HCT116 (cell line): ENCODE measurements around the gene CNN3. TPM values are rescaled to one million over a fixed set of nuclear protein-coding genes. Genes with fewer than 3 reads are reported as not detected.

Experiments
- ATAC-seq: fragments of 200-7000 bp; cut with Tn5 transposase; 2 replicates; pipeline ENCODE4 v1.9.1; 2020; ENCODE audit warnings: mild to moderate bottlenecking, moderate library complexity
- BruUV-seq: library from RNA; stranded (reverse); fragments of 400-500 nt; replicated peaks from 2 replicates; lab custom pipeline; 2021; lab: Mats Ljungman, UMichigan
- CTCF ChIA-PET: fragments of 300-600 bp; sonication (Branson Sonifier 250); formaldehyde crosslinking; loops from one replicate; lab custom pipeline; 2021; ENCODE audit warnings: antibody characterized with exemption; lab: Charles Lee
- POLR2A ChIA-PET: fragments of 300-600, 350-600 bp; sonication (Branson Sonifier 250); formaldehyde crosslinking; loops from one replicate; lab custom pipeline; 2021; ENCODE audit warnings: antibody characterized with exemption; lab: Charles Lee
- RAD21 ChIA-PET, 2 experiments: fragments of 300-600 bp; sonication (Branson Sonifier 250); formaldehyde crosslinking; loops; one replicate each; lab custom pipeline; 2023; ENCODE audit warnings: low total read pairs in 2 of 2; ENCODE audit not compliant: uncharacterized antibody in 2 of 2, unreplicated experiment in 2 of 2, low non-redundant PET in 1 of 2; lab: Charles Lee
- DNase-seq: peaks from one replicate; pipeline ENCODE4 v3.0.0-alpha.2; 2010; ENCODE audit warnings: low read depth, low spot score
- H2AFZ ChIP-seq: fragments of 200-600 bp; shearing (Covaris generic), sonication (generic); 2 replicates; pipeline ENCODE4 v1.6.1; 2017; ENCODE audit warnings: low read depth, mixed run types, mixed read lengths, antibody characterized with exemption, low read length; ENCODE audit not compliant: poor library complexity, severe bottlenecking
- H3K27ac ChIP-seq: 2 replicates; pipeline ENCODE4 v1.5.1; 2012; ENCODE audit warnings: low read depth, low read length
- H3K27me3 ChIP-seq: fragments of 200-600 bp; sonication (generic); 2 replicates; pipeline ENCODE4 v1.6.1; 2016; ENCODE audit warnings: mixed run types, low read length, mixed read lengths; ENCODE audit not compliant: insufficient read depth
- H3K36me3 ChIP-seq, 2 experiments: fragments of 200-500 bp in 1 of 2; fragments of 200-600 bp in 1 of 2; sonication (Bioruptor generic) in 1 of 2; sonication (generic) in 1 of 2; 2 replicates each; pipeline versions ENCODE4 v1.5.1 to v1.6.1; 2014 to 2016; ENCODE audit warnings: low read length in 2 of 2, inconsistent platforms in 1 of 2, mixed read lengths in 1 of 2, mixed run types in 1 of 2; ENCODE audit not compliant: insufficient read depth in 2 of 2, control insufficient read depth in 1 of 2
- H3K4me1 ChIP-seq, 2 experiments: fragments of 200-600 bp in 1 of 2; sonication (generic) in 1 of 2; 2 replicates each; pipeline versions ENCODE4 v1.5.1 to v1.6.1; 2012 to 2017; ENCODE audit warnings: low read length in 2 of 2, inconsistent platforms in 1 of 2, mild to moderate bottlenecking in 1 of 2, mixed read lengths in 1 of 2, mixed run types in 1 of 2, moderate library complexity in 1 of 2; ENCODE audit not compliant: insufficient read depth in 2 of 2, control insufficient read depth in 1 of 2
- H3K4me2 ChIP-seq: fragments of 200-600 bp; sonication (generic); 2 replicates; pipeline ENCODE4 v1.6.1; 2017; ENCODE audit warnings: mixed run types, low read length, mixed read lengths
- H3K4me3 ChIP-seq, 2 experiments: fragments of 200-600 bp in 1 of 2; sonication (generic) in 1 of 2; replicated peaks in 1 of 2; 2 replicates each; pipeline ENCODE4 v1.5.1; 2011 to 2016; ENCODE audit warnings: low read length in 2 of 2, control low read depth in 1 of 2, low read depth in 1 of 2, mild to moderate bottlenecking in 1 of 2, mixed read lengths in 1 of 2, mixed run types in 1 of 2
- H3K79me2 ChIP-seq: fragments of 200-600 bp; sonication (generic); 2 replicates; pipeline ENCODE4 v1.6.1; 2017; ENCODE audit warnings: mild to moderate bottlenecking, mixed run types, low read length, moderate library complexity, mixed read lengths; ENCODE audit not compliant: insufficient read depth
- H3K9ac ChIP-seq: fragments of 200-600 bp; sonication (generic); 2 replicates; pipeline ENCODE4 v1.6.1; 2016; ENCODE audit warnings: low read length, mixed read lengths
- H3K9me2 ChIP-seq: fragments of 200-600 bp; sonication (generic), shearing (Covaris generic); 2 replicates; pipeline ENCODE4 v1.6.1; 2017; ENCODE audit warnings: mixed run types, mild to moderate bottlenecking, moderate library complexity; ENCODE audit not compliant: insufficient read depth
- H3K9me3 ChIP-seq, 2 experiments: fragments of 200-500 bp in 1 of 2; fragments of 200-600 bp in 1 of 2; sonication (Bioruptor generic) in 1 of 2; sonication (generic) in 1 of 2; 2 replicates each; pipeline ENCODE4 v1.6.1; 2014 to 2017; ENCODE audit warnings: low read length in 2 of 2, mixed read lengths in 2 of 2, inconsistent platforms in 1 of 2, low read depth in 1 of 2, mild to moderate bottlenecking in 1 of 2, mixed run types in 1 of 2, moderate library complexity in 1 of 2; ENCODE audit not compliant: control insufficient read depth in 1 of 2, insufficient read depth in 1 of 2
- H4K20me1 ChIP-seq: fragments of 200-600 bp; sonication (generic), shearing (Covaris generic); 2 replicates; pipeline ENCODE4 v1.6.1; 2017; ENCODE audit warnings: mixed run types, mild to moderate bottlenecking, moderate library complexity; ENCODE audit not compliant: insufficient read depth
- EGR1 ChIP-seq: IDR thresholded peaks from 2 replicates; pipeline ENCODE4 v1.6.1; 2012; ENCODE audit warnings: low read depth
- RAD21 ChIP-seq: IDR thresholded peaks from 2 replicates; pipeline ENCODE4 v1.6.1; 2012; ENCODE audit warnings: low read depth, mild to moderate bottlenecking
- TCF7L2 ChIP-seq: IDR thresholded peaks from 2 replicates; pipeline ENCODE4 v1.7.0; 2011; ENCODE audit warnings: borderline replicate concordance, inconsistent platforms; ENCODE audit not compliant: insufficient read depth, insufficient read length; ENCODE audit errors: extremely low read depth
- ZFX ChIP-seq: fragments of 450-650 bp; IDR thresholded peaks from 2 replicates; pipeline ENCODE4 v1.6.1; 2017
- intact Hi-C: fragments of 100-400 bp; cut with micrococcal nuclease; formaldehyde crosslinking; loops from 2 replicates; pipeline ENCODE4 v1.10.0; 2022
- total RNA-seq: library from RNA; stranded (reverse); gene quantifications from one replicate; pipeline ENCODE4 v1.2.1, GENCODE V29; 2021; ENCODE audit not compliant: unreplicated experiment
- TF ChIP-seq, protein P1 (sequence below): IDR thresholded peaks from 2 replicates; pipeline ENCODE4 v1.6.1; 2012; ENCODE audit warnings: low read depth

The CNN3 gene
- total RNA-seq, 1 experiment from 2014 or later: 109 TPM

DNA sequence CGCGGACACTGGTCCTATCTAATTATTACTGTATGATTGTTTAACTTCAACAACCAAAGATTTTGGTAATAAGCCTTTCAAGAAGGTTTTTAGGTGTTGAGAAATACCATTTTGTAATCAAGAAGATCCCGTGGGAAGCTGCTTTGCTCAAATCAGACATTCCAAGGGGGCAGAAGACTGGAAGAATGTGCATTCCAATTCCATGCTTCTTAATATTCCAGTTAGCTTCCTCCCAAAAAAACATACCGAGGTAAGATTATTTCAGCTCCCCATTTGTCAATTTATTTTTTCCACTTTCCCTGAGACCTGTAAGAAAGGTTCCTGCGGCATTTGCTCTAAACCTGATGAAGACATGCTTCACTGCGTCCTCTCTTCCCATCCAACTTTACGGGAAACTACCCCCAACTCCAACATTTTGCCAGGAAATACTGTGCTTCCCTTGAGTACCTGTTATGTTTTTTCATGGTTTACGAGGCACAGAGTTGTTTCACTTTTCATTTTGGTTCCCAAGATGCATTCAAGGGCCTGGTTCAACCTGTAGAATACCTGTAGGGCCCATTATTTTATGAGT is 4.1 kb downstream of the CNN3 start:
- ATAC-seq: no peak
- peaks cover 16 to 63% of the 10 kb centered on the region in 2 experiments for H3K4me1 ChIP-seq
- H3K4me3 ChIP-seq: no peak overlapping the region
- H3K4me2 ChIP-seq: no peak overlapping the region
- no TSS peak for BruUV-seq
- ChIA-PET RAD21 (no interaction called here), POLR2A (no interaction called here), CTCF (interaction anchor here (1.0 kb wide), 1 partner anchor 68 kb away, joined by 3 read pairs; no protein-coding TSS in a partner anchor)
- TF ChIP-seq TCF7L2 (no peak), ZFX (no peak)
- TF ChIP-seq, protein P1, sequence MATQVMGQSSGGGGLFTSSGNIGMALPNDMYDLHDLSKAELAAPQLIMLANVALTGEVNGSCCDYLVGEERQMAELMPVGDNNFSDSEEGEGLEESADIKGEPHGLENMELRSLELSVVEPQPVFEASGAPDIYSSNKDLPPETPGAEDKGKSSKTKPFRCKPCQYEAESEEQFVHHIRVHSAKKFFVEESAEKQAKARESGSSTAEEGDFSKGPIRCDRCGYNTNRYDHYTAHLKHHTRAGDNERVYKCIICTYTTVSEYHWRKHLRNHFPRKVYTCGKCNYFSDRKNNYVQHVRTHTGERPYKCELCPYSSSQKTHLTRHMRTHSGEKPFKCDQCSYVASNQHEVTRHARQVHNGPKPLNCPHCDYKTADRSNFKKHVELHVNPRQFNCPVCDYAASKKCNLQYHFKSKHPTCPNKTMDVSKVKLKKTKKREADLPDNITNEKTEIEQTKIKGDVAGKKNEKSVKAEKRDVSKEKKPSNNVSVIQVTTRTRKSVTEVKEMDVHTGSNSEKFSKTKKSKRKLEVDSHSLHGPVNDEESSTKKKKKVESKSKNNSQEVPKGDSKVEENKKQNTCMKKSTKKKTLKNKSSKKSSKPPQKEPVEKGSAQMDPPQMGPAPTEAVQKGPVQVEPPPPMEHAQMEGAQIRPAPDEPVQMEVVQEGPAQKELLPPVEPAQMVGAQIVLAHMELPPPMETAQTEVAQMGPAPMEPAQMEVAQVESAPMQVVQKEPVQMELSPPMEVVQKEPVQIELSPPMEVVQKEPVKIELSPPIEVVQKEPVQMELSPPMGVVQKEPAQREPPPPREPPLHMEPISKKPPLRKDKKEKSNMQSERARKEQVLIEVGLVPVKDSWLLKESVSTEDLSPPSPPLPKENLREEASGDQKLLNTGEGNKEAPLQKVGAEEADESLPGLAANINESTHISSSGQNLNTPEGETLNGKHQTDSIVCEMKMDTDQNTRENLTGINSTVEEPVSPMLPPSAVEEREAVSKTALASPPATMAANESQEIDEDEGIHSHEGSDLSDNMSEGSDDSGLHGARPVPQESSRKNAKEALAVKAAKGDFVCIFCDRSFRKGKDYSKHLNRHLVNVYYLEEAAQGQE: no peak
- no peaks in the 10 kb centered on the region for H3K27me3 ChIP-seq
- H2AFZ ChIP-seq: no peak overlapping the region
- H3K9ac ChIP-seq: no peak overlapping the region
- intact Hi-C loops: no loop called here
- H3K9me2 ChIP-seq: no peaks in the 10 kb centered on the region
- no peaks in the 10 kb centered on the region for H3K9me3 ChIP-seq
- H4K20me1 ChIP-seq: peaks cover 27% of the 10 kb centered on the region; the same call in 1 of the 2 replicates
- H3K79me2 ChIP-seq: peaks cover 88% of the 10 kb centered on the region
- no peak overlapping the region for H3K27ac ChIP-seq
- no peak for DNase-seq
- 0 out of 4 replicates have a peak, but pooled peaks cover 0 to 6% of the 10 kb centered on the region in 2 experiments for H3K36me3 ChIP-seq

- intact Hi-C loops: no loop called here
Observed at GRCh38 chr1:94921977-94922376, 4.9 kb downstream of the CNN3 start.

More at GRCh38 chr1:94921977-94922376, 4.9 kb downstream of the CNN3 start:
- Histone ChIP-seq H3K4me1 (peaks cover 12 to 60% of the 10 kb centered on the region in 2 experiments), H3K9me3 (no peaks in the 10 kb centered on the region), H3K9ac (no peak overlapping the region), H3K27ac (no peak overlapping the region), H3K9me2 (no peaks in the 10 kb centered on the region), H3K4me2 (no peak overlapping the region), H3K4me3 (no peak overlapping the region), H3K79me2 (peaks cover 97% of the 10 kb centered on the region), H4K20me1 (peaks cover 27% of the 10 kb centered on the region; the same call in 1 of the 2 replicates), H2AFZ (no peak overlapping the region), H3K36me3 (0 out of 4 replicates have a peak, but pooled peaks cover 0 to 6% of the 10 kb centered on the region in 2 experiments), H3K27me3 (no peaks in the 10 kb centered on the region)
- CTCF ChIA-PET: no interaction called here
- POLR2A ChIA-PET: no interaction called here
- no TSS peak for BruUV-seq
- no peak for ATAC-seq
- no peak for DNase-seq
- TF ChIP-seq RAD21: no peak
- TF ChIP-seq ZFX: no peak
- TF ChIP-seq EGR1: no peak
- no peak for TF ChIP-seq TCF7L2
- RAD21 ChIA-PET: no interaction called here
